Retina (tissue), 1 donor: ENCODE results near the gene GZMM.

Experiments
- DNase-seq: peaks from one replicate; pipeline ENCODE4 v3.0.0-alpha.2; 2016

GZMM gene

GRCh38 chr19:567296-567900 is 23.5 kb downstream of the GZMM start:
- no peak for DNase-seq

GRCh38 chr19:570251-570686 is 26.4 kb downstream of the GZMM start:
- peak; percentile 16 for DNase-seq

- peak; percentile 87 for DNase-seq
These were observed 27.2 kb downstream of the GZMM start for GRCh38 chr19:570937-571565.

GRCh38 chr19:571566-571974 is 27.7 kb downstream of the GZMM start:
- DNase-seq = peak; percentile 85

- DNase-seq = peak; percentile 97
These were observed 28.4 kb downstream of the GZMM start, which contains the start of gene BSG for GRCh38 chr19:572140-572742. TSS of gene BSG (plus strand) at chr19:572596. CDS start at chr19:572635, 39 bp downstream.

- peak; percentile 72 for DNase-seq
These were observed 29.1 kb downstream of the GZMM start for GRCh38 chr19:572743-573518.

- no peak for DNase-seq
These were observed 29.6 kb downstream of the GZMM start for GRCh38 chr19:573519-573825.

GRCh38 chr19:574658-575526 is 31.0 kb downstream of the GZMM start:
- DNase-seq = peak; percentile 74

- DNase-seq = no peak
These were observed 32.0 kb downstream of the GZMM start for GRCh38 chr19:575527-576506.

GRCh38 chr19:576768-577438 is 33.0 kb downstream of the GZMM start:
- DNase-seq = no peak

GRCh38 chr19:577439-578392 is 33.9 kb downstream of the GZMM start:
- DNase-seq = no peak

GRCh38 chr19:579111-579841 is 35.4 kb downstream of the GZMM start:
- DNase-seq = no peak

GRCh38 chr19:579842-580155 is 35.9 kb downstream of the GZMM start:
- no peak for DNase-seq

GRCh38 chr19:580274-580835 is 36.5 kb downstream of the GZMM start:
- DNase-seq = no peak

GRCh38 chr19:581399-582111 is 37.7 kb downstream of the GZMM start:
- DNase-seq = no peak

- DNase-seq = no peak
These were observed 38.8 kb downstream of the GZMM start for GRCh38 chr19:582497-583197.
